ENCODE results near the gene MYO9B.

The MYO9B gene

GRCh38 chr19:17165715-17166114 is 90.1 kb downstream of the MYO9B start:
- no peaks in the 10 kb centered on the region for H3K4me1 Mint-ChIP-seq
- H3K27ac Mint-ChIP-seq, result no peak overlapping the region
- no peak for TF ChIP-seq CTCF (IDR thresholded peaks at IDR 0.05)
- peaks cover 15% of the 10 kb centered on the region for H3K9me3 Mint-ChIP-seq
- H3K27me3 Mint-ChIP-seq (ENCODE audit: low read depth, poor library complexity), result no peaks in the 10 kb centered on the region
- H3K4me3 Mint-ChIP-seq, result no peak overlapping the region
- no peak for DNase-seq
- peaks cover 84% of the 10 kb centered on the region for H3K36me3 Mint-ChIP-seq (ENCODE audit: low read depth)

- Mint-ChIP-seq H3K4me3 (no peak overlapping the region), H3K36me3 (ENCODE audit: low read depth) (peaks cover 70% of the 10 kb centered on the region), H3K4me1 (peaks cover 8% of the 10 kb centered on the region), H3K27me3 (ENCODE audit: low read depth, poor library complexity) (no peaks in the 10 kb centered on the region), H3K27ac (no peak overlapping the region), H3K9me3 (no peaks in the 10 kb centered on the region)
- TF ChIP-seq CTCF (IDR thresholded peaks at IDR 0.05), result no peak
- no peak for DNase-seq
Measured at GRCh38 chr19:17170538-17171297, 95.1 kb downstream of the MYO9B start.

GRCh38 chr19:17171874-17172273 is 96.3 kb downstream of the MYO9B start:
- TF ChIP-seq CTCF (IDR thresholded peaks at IDR 0.05), result no peak
- no peak overlapping the region for H3K27ac Mint-ChIP-seq
- peaks cover 8% of the 10 kb centered on the region for H3K4me1 Mint-ChIP-seq

GRCh38 chr19:17172624-17173345 is 97.2 kb downstream of the MYO9B start:
- peaks cover 63% of the 10 kb centered on the region for H3K36me3 Mint-ChIP-seq (ENCODE audit: low read depth)
- DNase-seq, result no peak
- no peaks in the 10 kb centered on the region for H3K9me3 Mint-ChIP-seq
- H3K4me3 Mint-ChIP-seq, result no peak overlapping the region
- H3K27me3 Mint-ChIP-seq (ENCODE audit: low read depth, poor library complexity), result no peaks in the 10 kb centered on the region
- peaks cover 8% of the 10 kb centered on the region for H3K4me1 Mint-ChIP-seq
- peak overlapping the region; percentile 91 for H3K27ac Mint-ChIP-seq
- TF ChIP-seq CTCF (IDR thresholded peaks at IDR 0.05), result no peak

More at GRCh38 chr19:17171874-17172273, 96.3 kb downstream of the MYO9B start:
- Mint-ChIP-seq H3K4me3 (no peak overlapping the region), H3K9me3 (no peaks in the 10 kb centered on the region), H3K36me3 (ENCODE audit: low read depth) (peaks cover 66% of the 10 kb centered on the region), H3K27me3 (ENCODE audit: low read depth, poor library complexity) (no peaks in the 10 kb centered on the region)
- DNase-seq, result no peak

- Mint-ChIP-seq H3K4me1 (peaks cover 18% of the 10 kb centered on the region), H3K9me3 (no peaks in the 10 kb centered on the region), H3K4me3 (no peak overlapping the region), H3K36me3 (ENCODE audit: low read depth) (peaks cover 29% of the 10 kb centered on the region), H3K27me3 (ENCODE audit: low read depth, poor library complexity) (no peaks in the 10 kb centered on the region), H3K27ac (no peak overlapping the region)
- DNase-seq, result no peak
- TF ChIP-seq CTCF (IDR thresholded peaks at IDR 0.05), result no peak
Measured at GRCh38 chr19:17178291-17178690, 102.7 kb downstream of the MYO9B start.
